Fibroblast of skin of scalp (primary cell): ENCODE results near the gene PLK2. TPM values are rescaled to one million over a fixed set of nuclear protein-coding genes. Genes with fewer than 3 reads are reported as not detected.

Source experiments
- DNase-seq: peaks from one replicate; pipeline ENCODE4 v3.0.0-alpha.2; 2013
- polyA plus RNA-seq, 2 experiments: library from polyadenylated mRNA; unstranded; fragments of 120-200 nt; gene quantifications; one replicate each; pipeline ENCODE4 v1.2.1, GENCODE V29; 2013; ENCODE audit not compliant: insufficient read length in 2 of 2

PLK2 gene
- 47.3 TPM for polyA plus RNA-seq (2013, experiment 1 of 2; ENCODE audit: insufficient read length)
- 52.4 TPM for polyA plus RNA-seq (2013, experiment 2 of 2; ENCODE audit: insufficient read length)

DNA sequence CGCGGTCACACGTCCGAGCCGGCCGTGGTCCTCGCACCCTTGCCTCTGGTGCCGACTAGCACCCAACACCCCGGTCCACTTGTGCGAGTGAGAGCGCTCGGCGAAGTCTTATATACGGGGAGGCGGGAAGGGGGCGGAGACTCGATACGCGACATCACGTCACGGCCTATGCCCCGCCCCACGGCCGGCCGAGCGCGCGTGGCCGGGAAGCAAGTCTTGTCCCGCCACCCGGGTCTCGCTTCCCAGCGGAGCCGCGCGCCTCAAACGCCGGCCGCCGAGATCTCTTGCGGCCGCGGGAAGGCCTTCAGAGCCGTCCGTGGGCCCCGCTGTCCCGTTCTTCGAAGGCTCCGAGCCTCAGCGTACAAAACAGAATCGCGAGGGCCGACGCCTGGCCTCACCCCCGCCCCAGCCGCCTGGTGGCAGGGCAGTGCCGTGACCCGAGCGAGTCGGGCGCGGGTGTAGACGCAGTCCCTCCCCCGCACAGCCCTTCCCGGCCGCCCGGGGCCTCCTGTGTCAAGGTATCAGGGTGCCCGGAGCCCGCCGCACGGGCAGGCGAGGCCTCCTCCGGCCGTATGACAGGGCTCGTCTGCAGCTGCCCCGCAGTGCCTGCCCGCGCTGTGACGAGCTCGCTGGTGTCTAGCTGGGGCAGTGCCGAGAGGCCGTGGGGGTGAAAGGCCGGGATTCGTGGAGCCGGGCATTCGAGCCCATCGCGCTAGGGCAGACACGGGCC lies at the start of gene PLK2:
PLK2 (minus strand) TSS at position 85 of the 730 bp plus-strand sequence. CDS start 127 bp downstream, outside the sequence.
- DNase-seq = peak; percentile 95

DNA sequence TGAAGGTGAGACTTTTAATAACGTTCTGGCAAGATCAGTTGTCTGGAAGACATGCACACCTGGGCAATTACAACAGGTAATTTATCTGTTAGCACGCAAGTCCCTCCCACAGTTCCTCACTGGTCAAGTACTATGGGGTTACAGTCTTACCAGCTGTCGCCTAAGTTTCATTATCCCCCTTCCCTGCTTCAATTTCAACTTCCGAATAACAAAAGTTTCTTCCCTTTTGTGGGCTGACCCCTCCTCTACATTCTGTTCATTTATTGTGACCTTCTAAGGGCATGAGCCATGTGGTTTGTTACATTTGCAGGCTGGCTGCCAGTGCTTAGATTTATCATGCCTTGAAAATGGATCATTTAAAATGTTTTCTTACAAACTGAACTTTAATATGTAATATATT lies 47.8 kb upstream of the PLK2 start:
- DNase-seq = no peak

DNA sequence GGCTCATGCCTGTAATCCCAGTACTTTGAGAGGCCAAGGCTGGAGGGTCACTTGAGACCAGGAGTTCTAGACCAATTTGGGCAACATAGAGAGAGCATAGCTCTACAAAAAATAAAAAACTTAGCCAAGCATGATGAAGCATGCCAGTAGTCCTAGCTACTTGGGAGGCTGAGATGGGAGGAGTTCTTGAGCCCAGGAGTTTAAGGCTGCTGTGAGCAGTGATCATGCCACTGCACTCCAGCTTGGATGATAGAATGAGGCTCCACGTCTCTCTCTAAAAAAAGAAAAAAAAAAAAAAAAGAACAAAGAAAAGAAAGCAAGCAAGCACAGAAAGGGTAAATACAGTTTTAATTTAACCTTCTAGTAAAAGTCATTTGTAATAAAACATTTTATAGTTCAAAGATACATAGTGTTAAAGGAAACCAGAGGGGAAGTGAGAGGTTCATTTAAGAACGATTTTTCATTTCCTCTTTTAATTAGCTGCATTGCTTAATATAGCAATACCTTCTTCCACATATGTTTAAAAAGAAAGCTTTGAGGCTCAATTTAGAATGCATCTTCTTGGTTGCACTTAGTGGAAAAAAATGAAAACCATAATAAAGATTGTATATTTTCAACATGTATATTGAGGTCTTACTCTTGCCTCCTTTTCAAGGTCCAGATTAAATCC lies 46.2 kb upstream of the PLK2 start:
- no peak for DNase-seq

DNA sequence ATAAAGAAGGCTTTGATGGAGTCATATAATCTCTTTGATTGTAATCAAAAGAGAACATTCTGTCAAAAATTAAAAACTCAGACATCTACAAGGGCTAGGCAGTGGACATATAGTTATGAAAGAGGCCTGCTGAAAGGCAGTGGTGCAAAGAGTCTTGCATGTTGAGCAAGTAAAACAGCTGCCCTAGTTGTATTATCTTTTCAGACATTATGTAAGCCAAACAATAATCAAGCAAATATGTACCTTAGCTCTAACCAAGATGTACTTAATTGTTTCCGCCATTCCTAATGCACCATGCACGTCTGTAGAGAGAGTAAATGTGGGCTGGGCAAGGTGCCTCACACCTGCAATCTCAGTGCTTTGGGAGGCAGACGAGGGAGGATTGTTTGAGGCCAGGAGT lies 45.6 kb upstream of the PLK2 start:
- no peak for DNase-seq

DNA sequence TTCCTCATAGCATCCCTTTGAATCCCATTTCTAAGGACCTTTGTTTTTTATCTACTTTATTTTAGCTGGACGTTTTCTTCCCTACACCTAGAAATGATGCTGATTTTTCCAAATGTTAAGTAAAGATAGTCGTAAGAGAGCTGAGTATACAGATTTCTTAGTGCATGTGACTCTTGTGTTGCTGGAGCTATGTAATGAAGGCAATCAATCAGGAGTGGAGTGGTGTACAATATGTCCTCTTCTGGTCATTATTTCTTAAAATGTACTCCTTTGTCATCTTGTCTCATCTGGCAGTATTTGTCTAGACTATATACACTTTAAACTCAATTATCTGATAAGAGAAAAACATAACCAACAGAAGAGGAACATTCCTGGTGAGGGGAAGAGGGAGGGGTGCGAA lies 44.9 kb upstream of the PLK2 start:
- DNase-seq = no peak

DNA sequence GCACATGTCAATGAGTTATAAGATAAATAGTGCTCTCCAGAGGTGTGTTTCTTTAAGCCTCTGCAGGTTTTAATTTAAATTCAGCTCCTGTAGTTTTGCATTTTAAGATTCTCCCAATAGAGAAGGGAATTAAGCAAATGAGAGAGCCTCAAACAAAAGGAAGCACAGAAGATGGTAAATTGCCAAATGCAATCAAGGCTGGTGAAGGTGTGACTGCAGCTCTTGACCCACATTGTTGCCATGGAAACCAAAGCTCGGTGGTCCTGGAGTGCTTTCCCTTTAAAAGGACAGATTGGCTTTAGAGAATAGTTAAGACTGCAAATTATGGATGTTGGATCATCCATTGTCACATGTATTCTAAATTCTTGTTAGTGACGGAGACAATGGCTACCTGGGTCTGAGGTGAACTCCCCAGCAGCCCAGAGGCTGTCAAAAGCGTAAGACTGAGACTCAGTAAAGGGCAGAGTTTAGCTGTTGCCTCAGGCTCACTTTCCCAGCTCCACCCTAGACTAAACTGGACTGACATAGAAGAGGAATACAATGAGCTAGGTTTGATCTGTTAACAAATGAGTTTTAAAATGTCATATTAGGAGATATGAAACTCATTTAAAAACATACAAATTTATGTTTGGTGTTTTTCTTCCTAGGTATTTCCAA lies 43.6 kb upstream of the PLK2 start:
- DNase-seq = no peak

DNA sequence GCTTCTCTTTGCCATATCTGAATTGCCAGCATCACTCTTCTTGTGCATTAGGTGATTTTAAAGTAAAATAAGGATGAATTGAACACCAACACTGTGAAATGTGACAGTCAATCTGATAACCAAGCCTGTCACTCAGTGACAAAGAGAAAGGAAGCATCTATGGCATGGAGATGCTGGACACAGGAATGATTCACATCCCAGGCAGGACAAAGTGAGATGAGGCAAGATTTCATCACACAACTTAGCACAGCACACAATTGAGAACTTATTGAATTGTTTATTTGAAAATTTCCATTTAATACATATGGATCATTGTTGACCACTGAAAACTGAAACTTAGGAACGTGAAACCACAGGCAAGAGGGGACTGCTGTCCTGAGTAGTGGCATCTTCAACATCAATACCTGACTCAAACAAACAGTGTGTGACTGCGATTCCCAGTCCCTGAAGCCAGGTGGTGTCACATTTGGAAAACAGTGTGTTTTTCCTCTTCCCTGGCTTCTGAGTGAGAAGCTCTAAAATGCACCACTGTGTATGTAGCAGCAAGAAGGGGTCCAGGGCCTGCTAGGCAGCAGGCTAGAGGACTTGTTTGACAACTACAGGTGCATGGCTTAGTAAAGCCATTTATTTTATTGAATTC lies 42.0 kb upstream of the PLK2 start:
- peak; percentile 9 for DNase-seq

DNA sequence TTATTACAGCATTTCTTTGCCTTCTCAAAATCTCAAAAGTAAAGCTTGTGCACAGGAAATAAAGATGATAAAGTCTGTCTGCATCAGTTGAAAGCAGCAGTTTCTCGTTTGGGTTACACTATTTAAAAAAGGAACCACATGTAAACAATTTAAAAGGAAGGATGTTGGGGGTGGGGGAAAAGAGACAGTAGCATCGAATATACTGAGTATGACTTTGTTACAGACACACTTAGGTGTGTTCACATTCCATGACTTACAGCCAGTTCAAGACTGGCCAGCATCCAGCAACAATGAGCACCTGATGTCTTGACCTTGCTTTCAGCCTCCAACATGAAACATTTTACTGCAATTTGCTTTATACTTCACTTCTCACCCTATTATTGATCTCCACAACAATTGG lies 40.1 kb upstream of the PLK2 start:
- DNase-seq = no peak

DNA sequence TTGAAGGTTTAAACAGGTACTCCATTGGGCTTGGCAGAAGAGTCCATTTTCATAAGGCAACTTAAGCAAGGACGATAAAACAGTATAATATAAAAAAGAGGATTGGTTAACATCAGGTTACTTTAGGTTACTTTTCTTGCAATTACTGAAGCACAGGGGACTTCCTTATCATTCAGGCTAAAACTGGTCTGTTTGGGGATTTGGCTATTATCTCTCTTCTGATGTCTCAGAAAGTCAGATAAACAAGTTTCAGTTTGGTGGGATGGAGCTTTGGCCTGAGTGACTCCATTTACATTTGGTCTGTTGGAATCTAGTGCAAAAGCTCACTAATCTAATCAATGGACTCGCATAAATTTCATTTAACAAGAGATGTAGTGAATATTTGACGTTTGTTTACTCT lies 39.3 kb upstream of the PLK2 start:
- no peak for DNase-seq

DNA sequence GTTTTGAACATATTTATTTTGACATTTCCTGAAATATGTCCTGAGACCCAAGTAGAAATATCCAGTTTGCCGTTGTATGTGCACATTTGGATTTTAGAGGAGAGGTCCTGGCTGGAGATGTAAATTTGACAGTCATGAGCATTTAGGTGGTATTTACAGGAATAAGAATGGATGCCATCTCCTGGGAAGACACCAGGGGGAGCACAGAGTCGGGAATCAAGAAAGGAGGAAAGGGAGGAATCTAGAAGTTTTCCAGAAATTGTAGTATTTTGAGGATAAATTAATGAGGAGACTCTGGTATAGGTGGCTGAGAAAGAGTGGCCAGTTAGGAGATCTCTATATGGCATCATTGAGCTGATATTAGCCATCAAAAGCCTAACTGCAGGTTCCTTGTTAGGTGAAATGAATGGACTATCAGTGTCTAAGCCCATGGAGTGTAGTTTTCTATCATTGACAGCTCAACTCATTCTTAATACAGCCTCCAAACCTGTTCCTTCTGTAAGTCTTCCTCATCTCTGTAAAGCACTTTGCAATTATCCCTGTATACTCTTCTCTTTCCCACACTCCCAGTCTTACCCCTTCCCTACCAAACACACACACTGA lies 38.6 kb upstream of the PLK2 start:
- DNase-seq = peak; percentile 34

DNA sequence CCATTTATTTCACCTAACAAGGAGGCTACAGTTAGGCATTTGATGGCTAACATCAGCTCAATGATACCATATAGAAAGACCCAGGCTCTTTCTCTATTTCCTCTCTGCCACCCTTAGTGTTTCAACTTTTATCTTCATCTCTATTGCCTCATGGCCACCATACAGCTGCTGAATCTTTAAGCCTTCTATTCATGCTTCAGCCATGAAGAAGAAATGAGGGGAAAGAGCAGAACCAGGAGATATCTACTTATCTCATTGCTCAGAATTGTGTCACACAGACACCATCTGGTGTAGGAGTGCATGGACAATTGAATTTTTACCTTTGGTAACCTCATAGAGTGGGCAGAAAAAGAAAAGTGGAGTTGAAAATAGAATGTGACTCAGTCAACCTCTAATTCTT lies 38.0 kb upstream of the PLK2 start:
- DNase-seq = no peak

DNA sequence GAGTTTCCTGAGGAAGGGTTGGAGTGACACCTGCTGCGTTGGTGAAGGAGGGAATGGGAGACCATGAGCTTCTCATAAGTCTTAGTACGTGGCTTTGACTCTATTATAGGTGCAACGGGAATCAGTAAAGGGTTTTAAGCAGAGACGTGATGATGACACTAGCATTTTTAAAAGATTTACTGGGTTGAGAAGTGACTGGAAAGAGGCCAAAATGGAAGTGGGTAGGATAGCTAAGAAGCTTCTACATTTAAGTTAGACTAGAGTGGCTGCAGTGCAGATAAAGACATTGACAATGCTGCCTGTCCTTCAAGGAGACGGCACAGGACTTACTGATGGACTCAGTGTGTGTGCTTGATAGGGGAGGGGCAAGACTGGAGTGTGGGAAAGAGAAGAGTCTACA lies 37.5 kb upstream of the PLK2 start:
- DNase-seq = no peak

DNA sequence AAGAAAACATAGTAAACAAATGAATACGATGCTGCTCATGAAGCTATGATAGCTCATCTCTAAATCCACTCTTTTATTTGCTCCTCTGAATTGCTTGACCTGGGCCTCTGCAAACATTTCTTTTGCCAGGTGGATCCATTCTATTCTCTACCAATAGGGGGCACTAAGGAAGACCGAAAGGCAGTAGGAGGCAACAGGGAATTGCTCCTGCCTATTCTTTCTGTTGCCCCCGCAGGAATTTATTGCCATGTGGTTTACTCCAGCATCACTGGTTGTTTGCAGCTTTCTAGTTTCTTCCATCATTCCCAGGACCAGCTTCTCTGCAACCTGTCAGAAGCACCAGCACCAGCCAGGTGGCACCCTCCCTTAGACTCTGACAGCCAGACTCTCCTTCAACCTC lies 36.6 kb upstream of the PLK2 start:
- DNase-seq = no peak

DNA sequence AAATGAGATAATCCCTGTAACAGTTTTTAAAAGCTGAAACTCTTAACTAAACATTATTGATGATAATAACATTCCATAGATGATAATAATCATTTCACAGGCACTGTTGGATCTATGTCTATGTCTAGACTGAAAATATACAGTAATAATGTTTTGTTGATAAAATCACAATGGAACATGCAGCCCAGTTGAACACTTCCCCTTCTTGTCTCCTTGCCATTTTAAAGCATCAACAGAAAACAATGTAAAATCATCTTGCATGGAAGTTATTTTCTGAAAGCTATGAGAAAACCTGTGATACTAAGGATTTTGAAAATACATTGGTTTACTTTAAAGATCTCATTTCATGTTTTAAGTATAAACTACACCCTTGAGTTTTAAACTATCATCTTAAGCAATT lies 33.3 kb upstream of the PLK2 start:
- DNase-seq = no peak

DNA sequence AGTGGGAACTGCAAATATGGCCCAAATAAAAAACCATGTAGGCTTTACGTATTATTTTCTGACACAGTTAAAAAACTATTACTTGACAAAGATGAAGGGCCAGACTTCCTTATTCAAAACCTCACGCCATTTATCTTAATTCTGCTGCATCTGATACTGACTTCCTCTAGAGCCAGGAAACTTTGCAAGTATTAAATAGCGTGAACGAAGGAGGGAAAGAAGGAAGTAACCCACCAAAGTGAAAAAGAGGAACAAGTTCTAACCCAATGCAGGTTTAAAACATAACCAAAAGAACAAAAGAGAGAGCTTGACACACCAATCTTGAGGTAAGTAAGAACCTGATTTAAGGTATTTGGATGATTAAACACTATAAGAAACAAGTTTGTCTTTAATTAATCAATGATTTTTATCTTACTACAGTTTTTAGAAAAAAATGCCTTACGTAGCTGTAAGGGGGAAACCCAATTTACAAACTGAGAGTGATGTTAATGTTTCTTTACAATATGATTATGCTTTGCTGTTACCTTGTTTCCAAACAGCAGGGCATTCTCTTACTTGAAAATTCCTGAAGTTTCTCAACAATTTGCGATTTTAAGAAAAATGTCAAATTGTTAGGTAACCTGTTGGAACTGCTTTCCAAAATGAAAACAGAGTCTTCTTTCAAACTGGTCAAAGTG lies 31.5 kb upstream of the PLK2 start, which contains the start of gene GAPT:
GAPT (plus strand) TSS at position 220 of the 677 bp plus-strand sequence. CDS start 3,102 bp downstream, outside the sequence.
- no peak for DNase-seq

DNA sequence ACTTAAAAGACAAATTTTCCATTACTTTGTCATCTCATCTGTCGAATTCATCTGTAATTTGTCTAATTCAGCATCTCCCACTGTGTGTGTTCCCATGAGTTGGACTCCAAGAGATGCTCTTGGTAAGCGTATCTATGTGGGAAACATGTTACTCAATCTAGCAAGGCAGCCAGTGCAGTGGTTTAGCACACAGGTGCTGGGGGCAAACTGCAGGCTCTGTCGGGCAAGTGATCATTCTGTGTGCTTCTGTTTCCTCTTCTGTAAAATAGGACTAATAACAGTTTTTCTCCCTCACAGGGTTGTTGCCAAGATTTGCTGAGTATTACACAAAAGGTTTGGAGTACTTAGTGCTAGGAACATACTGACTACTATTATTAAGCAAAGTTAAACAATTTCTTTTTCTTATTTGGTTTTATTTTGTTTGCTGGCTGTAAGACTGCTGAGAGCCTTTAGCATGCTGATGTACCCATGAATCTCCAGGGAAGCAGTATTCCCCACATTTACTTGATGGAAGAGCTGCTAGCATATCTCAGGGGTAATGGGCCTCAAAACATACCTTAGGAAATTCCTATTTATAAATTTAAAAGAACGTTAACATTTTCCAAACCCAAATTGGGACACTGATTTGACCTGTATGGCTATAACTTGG lies 30.6 kb upstream of the PLK2 start:
- no peak for DNase-seq

DNA sequence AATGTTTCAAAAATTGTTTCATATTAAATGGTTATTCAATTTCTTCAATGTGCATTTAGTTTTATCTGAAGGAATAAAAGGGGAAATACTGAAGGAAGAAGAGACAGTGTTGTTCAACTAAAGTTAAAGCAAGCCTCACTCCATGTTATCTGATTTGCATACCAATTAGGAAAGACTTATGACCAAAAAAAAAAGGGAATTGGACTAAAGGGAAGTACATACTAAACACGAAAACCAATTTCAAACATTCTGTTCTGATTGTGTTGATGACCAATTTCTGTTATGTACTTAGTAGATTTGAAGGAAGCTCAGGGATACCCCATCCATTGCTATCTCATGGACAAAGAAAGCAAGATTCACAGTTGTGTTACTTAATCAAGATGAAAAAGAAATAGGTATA lies 26.4 kb upstream of the PLK2 start:
- DNase-seq = no peak

DNA sequence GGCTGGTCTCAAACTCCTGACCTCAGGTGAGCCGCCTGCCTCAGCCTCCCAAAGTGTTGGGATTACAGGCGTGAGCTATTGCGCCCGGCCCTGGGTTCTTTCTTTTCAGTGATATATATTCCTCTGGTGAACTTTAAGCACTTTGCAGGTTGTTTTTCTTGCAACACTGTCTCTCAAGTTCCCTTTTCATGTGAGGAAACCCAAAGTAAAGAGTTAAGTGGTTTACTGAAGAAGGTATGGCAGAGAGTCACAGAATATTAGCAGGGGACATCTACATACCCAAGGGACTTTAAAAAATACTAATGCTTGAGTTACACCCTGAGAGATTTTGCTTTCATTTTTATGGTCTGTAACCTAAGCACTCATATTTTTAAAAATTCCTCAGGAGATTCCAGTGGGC lies 24.6 kb upstream of the PLK2 start:
- no peak for DNase-seq

DNA sequence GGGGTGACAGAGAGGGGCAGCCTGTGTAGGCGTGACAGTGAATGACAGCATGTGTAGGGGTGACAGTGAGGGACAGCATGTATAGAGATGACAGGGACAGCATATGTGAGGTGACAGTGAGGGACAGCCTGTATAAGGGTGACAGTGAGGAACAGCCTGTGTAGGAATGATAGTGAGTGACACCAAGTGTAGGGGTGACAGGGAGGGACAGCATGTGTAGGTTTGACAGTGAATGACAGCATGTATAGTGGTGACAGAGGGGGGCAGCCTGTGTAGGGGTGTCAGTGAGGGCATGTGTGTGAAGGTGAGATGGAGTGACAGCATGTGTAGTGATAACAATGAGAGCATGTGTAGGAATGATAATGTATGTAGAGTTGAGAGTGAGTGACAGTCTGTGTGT lies 22.6 kb upstream of the PLK2 start:
- DNase-seq = no peak

DNA sequence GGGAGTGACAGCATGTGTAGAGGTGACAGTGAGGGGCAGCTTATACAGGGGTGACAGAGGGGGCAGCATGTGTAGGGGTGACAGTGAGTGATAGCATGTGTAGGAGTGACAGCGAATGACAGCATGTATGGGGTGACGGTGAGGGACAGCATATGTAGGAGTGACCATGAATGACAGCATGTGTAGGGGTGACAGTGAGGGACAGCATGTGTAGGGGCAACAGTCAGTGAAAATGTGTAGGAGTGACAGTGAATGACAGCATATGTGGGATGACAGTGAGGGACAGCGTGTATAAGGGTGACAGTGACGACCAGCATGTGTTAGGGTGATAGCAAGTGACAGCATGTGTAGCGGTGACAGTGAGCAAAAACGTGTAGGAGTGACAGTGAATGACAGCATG lies 21.9 kb upstream of the PLK2 start:
- DNase-seq = no peak

DNA sequence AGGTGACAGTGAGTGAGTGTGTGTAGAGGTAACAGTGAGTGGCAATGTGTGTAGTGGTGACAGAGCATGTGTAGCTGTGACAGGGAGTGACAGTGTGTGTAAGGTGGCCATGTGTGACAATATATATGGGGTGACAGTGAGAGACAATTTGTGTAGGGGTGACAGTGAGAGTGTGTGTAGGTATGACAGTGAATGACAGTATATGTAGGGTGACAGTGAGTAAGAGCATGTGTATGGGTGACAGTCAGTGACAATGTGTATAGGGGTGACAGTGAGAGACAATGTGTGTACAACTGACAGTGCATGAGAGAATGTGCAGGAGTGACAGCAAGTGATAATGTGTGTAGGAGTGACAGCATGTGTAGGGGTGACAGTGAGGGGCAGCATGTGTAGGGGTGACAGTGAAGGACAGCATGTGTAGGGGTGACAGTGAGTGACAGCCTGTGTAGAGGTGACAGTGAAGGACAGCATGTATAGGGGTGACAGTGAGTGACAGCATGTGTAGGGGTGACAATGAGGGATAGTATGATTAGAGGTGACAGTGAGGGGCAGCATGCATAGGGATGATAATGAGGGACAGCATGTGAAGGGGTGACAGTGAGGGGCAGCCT lies 21.3 kb upstream of the PLK2 start:
- DNase-seq = no peak
